ENCODE measurements around the gene LTB4R.

LTB4R gene

DNA sequence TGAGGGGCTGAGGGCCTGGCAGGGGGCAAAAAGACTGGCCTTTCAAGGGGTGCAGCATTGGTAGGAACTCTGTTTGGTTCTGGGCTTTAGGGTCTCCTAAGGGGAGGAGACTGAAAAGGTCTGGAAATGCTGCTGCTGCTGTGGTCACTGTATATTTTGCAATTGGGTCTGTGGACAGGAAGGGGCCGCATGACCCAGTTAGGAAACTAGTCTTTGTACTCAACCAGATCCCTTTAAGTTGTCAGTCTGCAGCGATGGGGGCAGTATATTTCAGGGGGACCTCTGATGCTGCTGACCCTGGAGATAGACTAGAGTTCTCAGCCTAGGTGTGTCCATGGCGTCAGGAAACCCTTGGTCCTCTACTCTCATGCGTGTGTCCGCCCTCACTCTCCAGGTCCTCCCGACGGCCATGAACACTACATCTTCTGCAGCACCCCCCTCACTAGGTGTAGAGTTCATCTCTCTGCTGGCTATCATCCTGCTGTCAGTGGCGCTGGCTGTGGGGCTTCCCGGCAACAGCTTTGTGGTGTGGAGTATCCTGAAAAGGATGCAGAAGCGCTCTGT is 4.0 kb downstream of the LTB4R start:
- DNase-seq (ENCODE audit: extremely low read depth, low read depth) = no peak
- TF ChIP-seq, protein P1, sequence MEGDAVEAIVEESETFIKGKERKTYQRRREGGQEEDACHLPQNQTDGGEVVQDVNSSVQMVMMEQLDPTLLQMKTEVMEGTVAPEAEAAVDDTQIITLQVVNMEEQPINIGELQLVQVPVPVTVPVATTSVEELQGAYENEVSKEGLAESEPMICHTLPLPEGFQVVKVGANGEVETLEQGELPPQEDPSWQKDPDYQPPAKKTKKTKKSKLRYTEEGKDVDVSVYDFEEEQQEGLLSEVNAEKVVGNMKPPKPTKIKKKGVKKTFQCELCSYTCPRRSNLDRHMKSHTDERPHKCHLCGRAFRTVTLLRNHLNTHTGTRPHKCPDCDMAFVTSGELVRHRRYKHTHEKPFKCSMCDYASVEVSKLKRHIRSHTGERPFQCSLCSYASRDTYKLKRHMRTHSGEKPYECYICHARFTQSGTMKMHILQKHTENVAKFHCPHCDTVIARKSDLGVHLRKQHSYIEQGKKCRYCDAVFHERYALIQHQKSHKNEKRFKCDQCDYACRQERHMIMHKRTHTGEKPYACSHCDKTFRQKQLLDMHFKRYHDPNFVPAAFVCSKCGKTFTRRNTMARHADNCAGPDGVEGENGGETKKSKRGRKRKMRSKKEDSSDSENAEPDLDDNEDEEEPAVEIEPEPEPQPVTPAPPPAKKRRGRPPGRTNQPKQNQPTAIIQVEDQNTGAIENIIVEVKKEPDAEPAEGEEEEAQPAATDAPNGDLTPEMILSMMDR (IDR thresholded peaks at IDR 0.05; ENCODE audit: low read depth, low read length, missing control alignments) = no peak
- no peak overlapping the region for H3K4me3 ChIP-seq (replicated peaks; ENCODE audit: low read depth, low read length)

DNA sequence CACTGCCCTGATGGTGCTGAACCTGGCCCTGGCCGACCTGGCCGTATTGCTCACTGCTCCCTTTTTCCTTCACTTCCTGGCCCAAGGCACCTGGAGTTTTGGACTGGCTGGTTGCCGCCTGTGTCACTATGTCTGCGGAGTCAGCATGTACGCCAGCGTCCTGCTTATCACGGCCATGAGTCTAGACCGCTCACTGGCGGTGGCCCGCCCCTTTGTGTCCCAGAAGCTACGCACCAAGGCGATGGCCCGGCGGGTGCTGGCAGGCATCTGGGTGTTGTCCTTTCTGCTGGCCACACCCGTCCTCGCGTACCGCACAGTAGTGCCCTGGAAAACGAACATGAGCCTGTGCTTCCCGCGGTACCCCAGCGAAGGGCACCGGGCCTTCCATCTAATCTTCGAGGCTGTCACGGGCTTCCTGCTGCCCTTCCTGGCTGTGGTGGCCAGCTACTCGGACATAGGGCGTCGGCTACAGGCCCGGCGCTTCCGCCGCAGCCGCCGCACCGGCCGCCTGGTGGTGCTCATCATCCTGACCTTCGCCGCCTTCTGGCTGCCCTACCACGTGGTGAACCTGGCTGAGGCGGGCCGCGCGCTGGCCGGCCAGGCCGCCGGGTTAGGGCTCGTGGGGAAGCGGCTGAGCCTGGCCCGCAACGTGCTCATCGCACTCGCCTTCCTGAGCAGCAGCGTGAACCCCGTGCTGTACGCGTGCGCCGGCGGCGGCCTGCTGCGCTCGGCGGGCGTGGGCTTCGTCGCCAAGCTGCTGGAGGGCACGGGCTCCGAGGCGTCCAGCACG is 4.7 kb downstream of the LTB4R start:
- H3K4me3 ChIP-seq (replicated peaks; ENCODE audit: low read depth, low read length) = no peak overlapping the region
- TF ChIP-seq, protein P1 (IDR thresholded peaks at IDR 0.05; ENCODE audit: low read depth, low read length, missing control alignments) = no peak
- DNase-seq (ENCODE audit: extremely low read depth, low read depth) = no peak

DNA sequence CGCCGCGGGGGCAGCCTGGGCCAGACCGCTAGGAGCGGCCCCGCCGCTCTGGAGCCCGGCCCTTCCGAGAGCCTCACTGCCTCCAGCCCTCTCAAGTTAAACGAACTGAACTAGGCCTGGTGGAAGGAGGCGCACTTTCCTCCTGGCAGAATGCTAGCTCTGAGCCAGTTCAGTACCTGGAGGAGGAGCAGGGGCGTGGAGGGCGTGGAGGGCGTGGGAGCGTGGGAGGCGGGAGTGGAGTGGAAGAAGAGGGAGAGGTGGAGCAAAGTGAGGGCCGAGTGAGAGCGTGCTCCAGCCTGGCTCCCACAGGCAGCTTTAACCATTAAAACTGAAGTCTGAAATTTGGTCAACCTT is 5.3 kb downstream of the LTB4R start:
- no peak for DNase-seq (ENCODE audit: extremely low read depth, low read depth)
- TF ChIP-seq, protein P1 (IDR thresholded peaks at IDR 0.05; ENCODE audit: low read depth, low read length, missing control alignments) = no peak
- H3K4me3 ChIP-seq (replicated peaks; ENCODE audit: low read depth, low read length) = no peak overlapping the region

DNA sequence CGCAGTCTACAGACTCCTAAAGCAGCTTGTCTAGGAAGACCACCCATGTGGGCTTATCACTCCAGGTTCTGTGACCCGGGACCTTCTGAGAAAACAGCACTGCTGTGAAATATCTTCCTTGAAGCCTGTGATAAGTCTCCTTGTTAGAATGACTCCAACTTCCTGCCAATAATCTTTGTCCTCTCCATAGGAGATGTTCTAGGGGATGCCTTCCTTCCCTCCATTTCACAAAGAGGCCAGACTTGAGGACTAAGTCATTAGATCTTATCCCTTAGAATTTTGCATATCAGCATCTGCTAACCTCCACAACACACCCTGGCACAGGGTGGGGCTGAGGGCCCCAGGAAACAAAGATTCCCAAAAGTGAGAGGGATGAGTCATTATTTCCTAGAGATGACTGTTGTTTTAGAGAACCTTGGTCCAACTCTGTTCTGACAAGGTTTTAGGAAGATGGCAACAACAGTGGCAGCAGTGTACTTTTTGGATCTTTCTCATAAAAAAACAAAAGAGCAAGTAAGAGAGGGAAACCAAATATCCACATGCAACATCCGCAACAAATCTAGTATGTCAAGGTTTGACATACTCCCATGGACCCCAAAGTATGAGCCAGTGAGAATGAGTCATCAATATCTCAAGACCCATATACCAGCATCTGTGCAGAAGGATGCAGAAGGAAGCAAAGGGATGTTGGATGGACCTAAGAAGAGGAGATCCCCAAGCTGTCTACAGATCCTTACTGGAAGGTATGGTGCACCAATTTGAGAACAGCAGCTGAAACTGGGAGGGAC is 6.0 kb downstream of the LTB4R start:
- no peak overlapping the region for H3K4me3 ChIP-seq (replicated peaks; ENCODE audit: low read depth, low read length)
- TF ChIP-seq, protein P1 (IDR thresholded peaks at IDR 0.05; ENCODE audit: low read depth, low read length, missing control alignments) = no peak
- no peak for DNase-seq (ENCODE audit: extremely low read depth, low read depth)

DNA sequence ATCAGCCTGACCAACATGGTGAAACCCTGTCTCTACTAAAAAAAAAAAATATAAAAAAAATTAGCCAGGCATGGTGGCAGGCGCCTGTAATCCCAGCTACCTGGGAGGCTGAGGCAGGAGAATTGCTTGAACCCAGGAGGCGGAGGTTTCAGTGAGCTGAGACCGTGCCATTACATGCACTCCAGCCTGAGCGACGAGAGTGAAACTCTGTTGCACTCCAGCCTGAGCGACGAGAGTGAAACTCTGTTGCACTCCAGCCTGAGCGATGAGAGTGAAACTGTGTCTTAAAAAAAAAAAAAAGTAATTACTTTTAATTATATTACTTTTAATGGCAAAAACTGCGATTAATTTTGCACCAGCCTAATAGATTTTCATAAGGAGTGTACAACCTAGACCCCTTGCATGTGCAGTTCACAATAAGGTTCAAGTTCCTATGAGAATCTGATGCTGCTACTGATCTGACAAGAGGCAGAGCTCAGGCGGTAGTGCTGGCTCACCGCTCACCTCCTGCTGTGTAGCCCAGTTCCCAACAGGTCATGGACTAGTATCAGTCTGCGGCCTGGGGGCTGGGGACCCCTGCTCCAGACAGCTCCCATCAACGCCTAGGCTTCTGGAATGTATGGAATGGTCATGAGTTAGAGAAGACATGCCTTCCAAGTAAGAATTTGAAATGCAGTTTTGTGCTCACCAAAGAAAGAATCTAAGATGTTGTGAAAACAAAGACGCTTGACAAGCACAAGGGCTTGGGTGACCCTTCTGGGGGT is 10.1 kb downstream of the LTB4R start:
- DNase-seq (ENCODE audit: extremely low read depth, low read depth) = no peak
- TF ChIP-seq, protein P1 (IDR thresholded peaks at IDR 0.05; ENCODE audit: low read depth, low read length, missing control alignments) = no peak
- no peak overlapping the region for H3K4me3 ChIP-seq (replicated peaks; ENCODE audit: low read depth, low read length)

DNA sequence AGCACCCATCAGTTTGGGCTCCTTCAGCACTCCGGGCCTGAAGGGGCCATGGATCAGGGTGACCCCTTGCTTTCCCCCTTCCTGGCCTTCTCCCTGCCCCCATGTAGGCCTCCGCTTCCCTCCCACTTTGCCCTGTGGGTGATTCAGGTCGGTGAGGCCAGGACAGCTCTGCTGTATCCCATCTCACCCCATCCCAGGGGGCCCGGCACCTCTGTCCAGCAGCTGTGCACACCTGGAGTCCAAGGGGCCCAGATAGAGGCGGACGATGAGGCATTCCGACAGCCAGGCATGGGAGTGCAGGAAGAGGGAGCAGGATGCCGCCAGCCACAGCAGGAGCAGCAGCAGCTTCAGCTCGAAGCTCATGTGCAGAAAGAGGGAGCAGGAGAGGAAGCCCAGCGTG is 11.4 kb downstream of the LTB4R start:
- DNase-seq (ENCODE audit: extremely low read depth, low read depth) = no peak
- H3K4me3 ChIP-seq (replicated peaks; ENCODE audit: low read depth, low read length) = no peak overlapping the region
- TF ChIP-seq, protein P1 (IDR thresholded peaks at IDR 0.05; ENCODE audit: low read depth, low read length, missing control alignments) = no peak

Data from HFF-Myc (cell line).